Naive thymus-derived CD4-positive, alpha-beta T cell (primary cell): ENCODE measurements around the gene NLRP4. TPM values are rescaled to one million over a fixed set of nuclear protein-coding genes. Genes with fewer than 3 reads are reported as not detected.

Experiments used
- ATAC-seq: fragments of 150-1000 bp; cut with Tn5 transposase; 2 replicates; pipeline ENCODE4 v1.10.0; 2021; ENCODE audit warnings: mild to moderate bottlenecking, moderate library complexity
- CTCF ChIA-PET: fragments of 350-600 bp; sonication (Branson Sonifier 250); formaldehyde crosslinking; loops from one replicate; lab custom pipeline; 2021; ENCODE audit warnings: antibody characterized with exemption; lab: Charles Lee
- POLR2A ChIA-PET: fragments of 350-600 bp; sonication (Branson Sonifier 250); formaldehyde crosslinking; loops from one replicate; lab custom pipeline; 2021; ENCODE audit warnings: antibody characterized with exemption, inconsistent platforms; lab: Charles Lee
- DNase-seq, 9 donors: peaks; one replicate each; pipeline versions ENCODE4 v3.0.0 to v3.0.0-alpha.2; 2020 to 2022; ENCODE audit warnings: mixed read lengths in 1 of 9
- H3K27ac ChIP-seq: one replicate; pipeline ENCODE4 v1.7.0; 2013; ENCODE audit warnings: mild to moderate bottlenecking, low read depth, low read length, moderate library complexity
- H3K27me3 ChIP-seq, 2 donors: one replicate each; pipeline ENCODE4 v1.7.0; 2013; ENCODE audit warnings: low read length in 2 of 2, mild to moderate bottlenecking in 2 of 2, moderate library complexity in 2 of 2; ENCODE audit not compliant: control insufficient read depth in 2 of 2, insufficient read depth in 2 of 2
- H3K36me3 ChIP-seq, 3 experiments: 1 replicate in 2 of 3; 2 replicates in 1 of 3; pipeline ENCODE4 v1.7.0; 2013; ENCODE audit warnings: low read length in 3 of 3, mild to moderate bottlenecking in 3 of 3, moderate library complexity in 1 of 3; ENCODE audit not compliant: insufficient read depth in 3 of 3, control insufficient read depth in 2 of 3
- H3K4me1 ChIP-seq, 2 donors: one replicate each; pipeline ENCODE4 v1.7.0; 2013; ENCODE audit warnings: low read length in 2 of 2, mild to moderate bottlenecking in 2 of 2, moderate library complexity in 1 of 2; ENCODE audit not compliant: control insufficient read depth in 2 of 2, insufficient read depth in 2 of 2
- H3K4me3 ChIP-seq: 2 replicates; pipeline ENCODE4 v1.7.0; 2013; ENCODE audit warnings: mild to moderate bottlenecking, low read length
- H3K9me3 ChIP-seq, 3 experiments: 1 replicate in 2 of 3; 2 replicates in 1 of 3; pipeline ENCODE4 v1.7.0; 2013; ENCODE audit warnings: low read length in 3 of 3; ENCODE audit not compliant: control insufficient read depth in 2 of 3
- H3K27ac Mint-ChIP-seq, 9 donors: one replicate each; pipeline ENCODE4 v1.8.0; 2020 to 2022; ENCODE audit warnings: mixed read lengths in 9 of 9, mild to moderate bottlenecking in 8 of 9, moderate library complexity in 5 of 9, inconsistent platforms in 2 of 9
- H3K27me3 Mint-ChIP-seq, 5 donors: one replicate each; pipeline ENCODE4 v1.8.0; 2021 to 2022; ENCODE audit warnings: mixed read lengths in 5 of 5, mild to moderate bottlenecking in 1 of 5
- H3K36me3 Mint-ChIP-seq, 5 donors: one replicate each; pipeline ENCODE4 v1.8.0; 2020 to 2022; ENCODE audit warnings: mixed read lengths in 5 of 5, mild to moderate bottlenecking in 3 of 5, inconsistent platforms in 1 of 5
- H3K4me1 Mint-ChIP-seq, 7 donors: one replicate each; pipeline ENCODE4 v1.8.0; 2020 to 2022; ENCODE audit warnings: mixed read lengths in 7 of 7, mild to moderate bottlenecking in 3 of 7, inconsistent platforms in 1 of 7
- H3K4me3 Mint-ChIP-seq, 10 donors: one replicate each; pipeline ENCODE4 v1.8.0; 2020 to 2022; ENCODE audit warnings: mild to moderate bottlenecking in 10 of 10, mixed read lengths in 10 of 10, moderate library complexity in 6 of 10, inconsistent platforms in 2 of 10
- H3K9me3 Mint-ChIP-seq, 11 donors: one replicate each; pipeline ENCODE4 v1.8.0; 2020 to 2022; ENCODE audit warnings: mixed read lengths in 11 of 11, mild to moderate bottlenecking in 4 of 11, inconsistent platforms in 1 of 11, moderate library complexity in 1 of 11
- intact Hi-C, 2 donors: fragments of 100-400 bp; cut with micrococcal nuclease; formaldehyde crosslinking; loops; one replicate each; pipeline ENCODE4 v1.15.1; 2023
- polyA plus RNA-seq, 2 donors: library from polyadenylated mRNA; unstranded; fragments of 300-500 nt; fragmentation: Illumina TruSeq; gene quantifications; one replicate each; pipeline ENCODE4 v1.2.3, GENCODE V29; 2021
- total RNA-seq, 6 experiments: library from RNA in 5 of 6; stranded (reverse) in 5 of 6; gene quantifications; 1 replicate in 5 of 6; 2 replicates in 1 of 6; pipeline ENCODE4 v1.2.3 and lab custom pipeline; 2021 to 2026

NLRP4 gene, protein sequence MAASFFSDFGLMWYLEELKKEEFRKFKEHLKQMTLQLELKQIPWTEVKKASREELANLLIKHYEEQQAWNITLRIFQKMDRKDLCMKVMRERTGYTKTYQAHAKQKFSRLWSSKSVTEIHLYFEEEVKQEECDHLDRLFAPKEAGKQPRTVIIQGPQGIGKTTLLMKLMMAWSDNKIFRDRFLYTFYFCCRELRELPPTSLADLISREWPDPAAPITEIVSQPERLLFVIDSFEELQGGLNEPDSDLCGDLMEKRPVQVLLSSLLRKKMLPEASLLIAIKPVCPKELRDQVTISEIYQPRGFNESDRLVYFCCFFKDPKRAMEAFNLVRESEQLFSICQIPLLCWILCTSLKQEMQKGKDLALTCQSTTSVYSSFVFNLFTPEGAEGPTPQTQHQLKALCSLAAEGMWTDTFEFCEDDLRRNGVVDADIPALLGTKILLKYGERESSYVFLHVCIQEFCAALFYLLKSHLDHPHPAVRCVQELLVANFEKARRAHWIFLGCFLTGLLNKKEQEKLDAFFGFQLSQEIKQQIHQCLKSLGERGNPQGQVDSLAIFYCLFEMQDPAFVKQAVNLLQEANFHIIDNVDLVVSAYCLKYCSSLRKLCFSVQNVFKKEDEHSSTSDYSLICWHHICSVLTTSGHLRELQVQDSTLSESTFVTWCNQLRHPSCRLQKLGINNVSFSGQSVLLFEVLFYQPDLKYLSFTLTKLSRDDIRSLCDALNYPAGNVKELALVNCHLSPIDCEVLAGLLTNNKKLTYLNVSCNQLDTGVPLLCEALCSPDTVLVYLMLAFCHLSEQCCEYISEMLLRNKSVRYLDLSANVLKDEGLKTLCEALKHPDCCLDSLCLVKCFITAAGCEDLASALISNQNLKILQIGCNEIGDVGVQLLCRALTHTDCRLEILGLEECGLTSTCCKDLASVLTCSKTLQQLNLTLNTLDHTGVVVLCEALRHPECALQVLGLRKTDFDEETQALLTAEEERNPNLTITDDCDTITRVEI
- total RNA-seq: not detected
- polyA plus RNA-seq: not detected
- total RNA-seq (lab: John Stamatoyannopoulos, UW): not detected

- DNase-seq: no peak
- peaks cover 0 to 14% (median 6%) of the 10 kb centered on the region in 5 donors for H3K27me3 Mint-ChIP-seq
- Histone ChIP-seq H3K4me3 (no peak within 1 kb of the TSS), H3K27ac (no peak within 1 kb of the TSS), H3K9me3 (no peaks in the 10 kb centered on the region), H3K36me3 (no peaks in the 10 kb centered on the region), H3K4me1 (no peaks in the 10 kb centered on the region), H3K27me3 (no peaks in the 10 kb centered on the region)
- intact Hi-C loops: no loop called here
- ATAC-seq: no peak
- no peak within 1 kb of the TSS for H3K4me3 Mint-ChIP-seq
- peak within 1 kb of the TSS in 1 of 9 donors; percentile 30 for H3K27ac Mint-ChIP-seq
- no peaks in the 10 kb centered on the region for H3K4me1 Mint-ChIP-seq
- H3K9me3 Mint-ChIP-seq: peaks cover 3 to 43% (median 12%) of the 10 kb centered on the region in 11 donors
- ChIA-PET CTCF (no interaction called here), POLR2A (no interaction called here)
- peaks cover 0 to 2% (median 0%) of the 10 kb centered on the region in 5 donors for H3K36me3 Mint-ChIP-seq
Observed at GRCh38 chr19:55836340-55836739, at the start of gene NLRP4. TSS of gene NLRP4 (plus strand) at chr19:55836540. CDS start at chr19:55852081, 15,541 bp downstream.

GRCh38 chr19:55795021-55795420 lies 41.3 kb upstream of the NLRP4 start:
- intact Hi-C loops: no loop called here
- Mint-ChIP-seq H3K9me3 (peaks cover 0 to 22% (median 6%) of the 10 kb centered on the region in 11 donors), H3K36me3 (peaks cover 0 to 6% (median 0%) of the 10 kb centered on the region in 5 donors), H3K4me3 (no peak overlapping the region), H3K4me1 (no peaks in the 10 kb centered on the region), H3K27ac (no peak overlapping the region), H3K27me3 (peaks cover 0 to 29% (median 23%) of the 10 kb centered on the region in 5 donors)
- ChIA-PET POLR2A (no interaction called here), CTCF (no interaction called here)
- no peaks in the 10 kb centered on the region for H3K27me3 ChIP-seq
- H3K9me3 ChIP-seq: no peaks in the 10 kb centered on the region
- H3K4me1 ChIP-seq: no peaks in the 10 kb centered on the region
- no peak overlapping the region for H3K4me3 ChIP-seq
- H3K27ac ChIP-seq: no peak overlapping the region
- DNase-seq: no peak
- no peak for ATAC-seq
- no peaks in the 10 kb centered on the region for H3K36me3 ChIP-seq

DNA sequence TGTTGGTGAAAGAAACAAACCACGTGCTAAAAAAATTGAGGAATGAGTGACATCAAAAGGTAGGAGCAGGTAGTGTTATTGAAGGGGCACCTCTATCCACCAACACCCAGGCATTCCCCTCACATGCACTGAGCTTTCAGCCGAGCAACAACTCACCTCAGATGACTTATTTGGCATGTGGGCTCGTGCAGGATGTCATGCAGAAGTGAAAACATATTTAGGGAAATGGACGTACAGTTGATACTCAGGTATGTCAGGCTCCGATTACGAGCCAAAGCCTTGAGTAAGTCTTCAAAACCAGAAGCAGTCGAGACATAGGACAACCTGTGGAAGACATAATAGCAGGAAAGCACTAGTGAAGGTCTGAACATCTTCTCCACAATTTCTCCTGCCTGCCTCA lies 34.9 kb upstream of the NLRP4 start:
- Mint-ChIP-seq H3K27me3 (peaks cover 0 to 38% (median 24%) of the 10 kb centered on the region in 5 donors), H3K27ac (no peak overlapping the region), H3K36me3 (peaks cover 0 to 11% (median 5%) of the 10 kb centered on the region in 5 donors), H3K4me3 (no peak overlapping the region), H3K4me1 (no peaks in the 10 kb centered on the region), H3K9me3 (peaks cover 0 to 41% (median 13%) of the 10 kb centered on the region in 11 donors)
- ATAC-seq (no peak), DNase-seq (no peak)
- no peaks in the 10 kb centered on the region for H3K27me3 ChIP-seq
- intact Hi-C loops: no loop called here
- ChIA-PET POLR2A (no interaction called here), CTCF (no interaction called here)
- H3K36me3 ChIP-seq: no peaks in the 10 kb centered on the region
- no peaks in the 10 kb centered on the region for H3K4me1 ChIP-seq
- no peak overlapping the region for H3K27ac ChIP-seq
- no peak overlapping the region for H3K4me3 ChIP-seq
- H3K9me3 ChIP-seq: no peaks in the 10 kb centered on the region

DNA sequence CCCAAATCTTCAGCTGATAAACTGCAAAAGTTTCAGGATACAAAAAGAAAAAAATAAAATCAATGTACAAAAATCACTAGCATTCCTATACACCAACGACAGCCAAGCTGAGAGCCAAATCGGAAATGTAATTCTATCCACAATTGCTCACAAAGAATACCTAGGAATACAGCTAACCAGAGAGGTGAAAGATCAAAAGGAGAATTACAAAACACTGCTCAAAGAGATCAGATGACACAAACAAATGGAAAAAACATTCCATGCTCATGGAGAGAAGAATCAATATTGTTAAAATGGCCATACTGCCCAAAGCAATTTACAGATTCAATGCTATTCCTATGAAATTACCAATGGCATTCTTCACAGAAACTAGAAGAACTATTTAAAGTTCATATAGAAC lies 34.1 kb upstream of the NLRP4 start:
- Mint-ChIP-seq H3K27me3 (peaks cover 0 to 38% (median 24%) of the 10 kb centered on the region in 5 donors), H3K9me3 (peaks cover 5 to 39% (median 17%) of the 10 kb centered on the region in 11 donors), H3K27ac (no peak overlapping the region), H3K36me3 (peaks cover 0 to 11% (median 5%) of the 10 kb centered on the region in 5 donors), H3K4me1 (no peaks in the 10 kb centered on the region), H3K4me3 (no peak overlapping the region)
- ChIA-PET CTCF (no interaction called here), POLR2A (no interaction called here)
- H3K27ac ChIP-seq: no peak overlapping the region
- H3K27me3 ChIP-seq: no peaks in the 10 kb centered on the region
- ATAC-seq: no peak
- H3K4me1 ChIP-seq: no peaks in the 10 kb centered on the region
- H3K9me3 ChIP-seq: no peaks in the 10 kb centered on the region
- intact Hi-C loops: no loop called here
- no peak for DNase-seq
- no peak overlapping the region for H3K4me3 ChIP-seq
- no peaks in the 10 kb centered on the region for H3K36me3 ChIP-seq

DNA sequence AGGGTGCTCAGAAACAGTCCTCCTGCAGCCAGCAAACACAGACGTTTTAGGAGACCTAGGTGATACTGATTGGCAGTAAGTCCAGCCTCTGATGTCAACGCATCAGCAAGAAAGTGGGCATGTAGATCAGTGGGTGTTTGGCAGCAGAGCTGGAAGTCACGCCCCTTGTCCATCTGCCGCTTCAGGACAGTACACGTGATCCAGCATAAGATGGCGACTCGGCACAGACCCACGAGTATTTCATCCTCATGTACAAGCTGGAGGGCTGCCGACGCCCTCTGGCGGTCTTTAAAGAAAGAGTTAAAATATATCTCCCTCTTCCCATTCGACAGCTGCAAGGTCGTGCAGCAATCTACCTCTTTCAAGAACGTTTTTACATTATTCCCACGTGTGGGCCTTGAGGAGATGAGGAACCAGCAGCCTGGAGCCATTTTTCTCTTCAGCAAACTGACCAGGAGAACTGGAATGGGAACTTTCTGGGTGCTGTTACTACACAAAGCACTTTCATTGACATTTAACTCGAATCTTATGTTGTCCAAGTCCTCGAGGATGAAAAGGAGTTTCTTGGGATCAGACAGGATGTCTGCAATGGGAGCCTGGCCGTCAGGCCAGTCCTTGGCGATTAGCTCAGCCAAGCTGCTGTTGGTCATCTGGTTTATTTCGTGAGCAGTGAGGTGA lies 26.8 kb upstream of the NLRP4 start:
- ChIA-PET POLR2A (interaction anchor here (0.6 kb wide), 1 partner anchor 154 kb away, joined by 4 read pairs; no protein-coding TSS in a partner anchor), CTCF (interaction anchor here (1.4 to 1.5 kb wide), 2 partner anchors 175 to 177 kb away, joined by 3 to 7 read pairs; no protein-coding TSS in a partner anchor)
- Histone ChIP-seq H3K4me1 (no peaks in the 10 kb centered on the region), H3K4me3 (no peak overlapping the region), H3K36me3 (no peaks in the 10 kb centered on the region), H3K27ac (no peak overlapping the region), H3K27me3 (no peaks in the 10 kb centered on the region), H3K9me3 (no peaks in the 10 kb centered on the region)
- H3K36me3 Mint-ChIP-seq: peaks cover 0 to 5% (median 0%) of the 10 kb centered on the region in 5 donors
- peak in 6 of 9 donors; percentile 0 to 13 (median 8) for DNase-seq
- peak; percentile 49 for ATAC-seq
- peaks cover 10 to 28% (median 14%) of the 10 kb centered on the region in 11 donors for H3K9me3 Mint-ChIP-seq
- H3K4me3 Mint-ChIP-seq: peak overlapping the region in 3 of 10 donors; percentile 4 to 30 (median 14)
- H3K4me1 Mint-ChIP-seq: peaks cover 0 to 5% (median 0%) of the 10 kb centered on the region in 7 donors
- H3K27me3 Mint-ChIP-seq: peaks cover 0 to 38% (median 16%) of the 10 kb centered on the region in 5 donors
- intact Hi-C loops: loop anchor here in 1 of 2 donors (5.0 kb wide), 1 partner anchor 177 kb away; no protein-coding TSS in a partner anchor
- H3K27ac Mint-ChIP-seq: no peak overlapping the region

GRCh38 chr19:55811340-55811739 lies 25.0 kb upstream of the NLRP4 start:
- Histone ChIP-seq H3K4me1 (no peaks in the 10 kb centered on the region), H3K4me3 (no peak overlapping the region), H3K27me3 (no peaks in the 10 kb centered on the region), H3K9me3 (no peaks in the 10 kb centered on the region), H3K36me3 (no peaks in the 10 kb centered on the region), H3K27ac (no peak overlapping the region)
- DNase-seq: no peak
- Mint-ChIP-seq H3K4me3 (no peak overlapping the region), H3K36me3 (no peaks in the 10 kb centered on the region), H3K9me3 (peaks cover 6 to 22% (median 11%) of the 10 kb centered on the region in 11 donors), H3K4me1 (peaks cover 0 to 5% (median 0%) of the 10 kb centered on the region in 7 donors), H3K27ac (no peak overlapping the region), H3K27me3 (peaks cover 0 to 37% (median 26%) of the 10 kb centered on the region in 5 donors)
- POLR2A ChIA-PET: no interaction called here
- intact Hi-C loops: no loop called here
- no peak for ATAC-seq
- CTCF ChIA-PET: no interaction called here
